ENCODE results near the gene PROS1. TPM values are rescaled to one million over a fixed set of nuclear protein-coding genes. Genes with fewer than 3 reads are reported as not detected.

Gene PROS1
- total RNA-seq, 2 experiments from 2014 or later = not detected

DNA sequence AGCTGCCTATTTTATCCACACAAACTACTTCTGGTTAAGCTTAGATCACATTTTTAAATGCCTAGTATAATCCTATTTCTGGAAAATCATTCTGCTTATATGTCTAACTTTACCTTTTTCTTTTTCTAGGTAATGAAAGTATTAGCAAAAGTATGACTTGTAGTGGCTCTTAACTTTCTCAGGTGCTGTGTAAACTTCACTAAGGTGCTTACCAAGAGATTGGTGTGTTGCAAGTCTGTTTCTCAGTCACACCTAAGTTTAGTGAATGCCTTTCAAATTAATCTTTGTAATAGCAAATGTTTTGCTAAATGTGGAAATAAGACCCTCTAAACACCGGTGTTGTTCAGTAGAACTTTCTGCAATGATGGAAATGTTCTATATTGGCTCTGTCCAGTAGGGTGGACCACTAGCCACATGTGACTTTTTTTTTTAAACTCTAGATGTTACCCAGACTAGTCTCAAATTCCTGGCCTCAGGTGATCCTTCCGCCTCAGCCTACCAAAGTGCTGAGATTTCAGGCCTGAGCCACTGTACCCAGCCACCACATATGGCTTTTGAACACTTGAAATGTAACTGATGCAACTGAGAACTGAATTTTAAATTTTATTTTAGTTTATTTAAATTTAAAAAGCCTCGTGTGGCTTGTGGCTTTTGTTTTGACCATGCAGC is 28.3 kb upstream of the PROS1 start:
- intact Hi-C loops (cut with DNase I, micrococcal nuclease) = loop anchor here in 1 of 2 experiments (10.0 kb wide), 1 partner anchor 243 kb away; no protein-coding TSS in a partner anchor
- ChIA-PET CTCF (no interaction called here), POLR2A (interaction anchor here (1.0 kb wide), 1 partner anchor 61 kb away, joined by 3 read pairs; the partner anchor contains the start of genes DHFR2 and NSUN3)
- Histone ChIP-seq H3K27me3 (ENCODE audit: control insufficient read depth in 1 of 2, insufficient read depth in 2 of 2, low read length in 2 of 2) (no peaks in the 10 kb centered on the region), H3K4me1 (ENCODE audit: insufficient read depth, low read length) (no peaks in the 10 kb centered on the region), H3K27ac (ENCODE audit: low read depth in 1 of 2, low read length in 2 of 2) (no peak overlapping the region), H3K9me3 (ENCODE audit: control insufficient read depth in 1 of 2, insufficient read depth in 1 of 2, low read length in 2 of 2) (no peaks in the 10 kb centered on the region), H3K36me3 (ENCODE audit: insufficient read depth, low read length) (no peaks in the 10 kb centered on the region), H3K4me3 (ENCODE audit: low read length) (no peak overlapping the region)
- H3K9me3 Mint-ChIP-seq = no peaks in the 10 kb centered on the region
- no peaks in the 10 kb centered on the region for H3K27me3 Mint-ChIP-seq
- DNase-seq (no peak), ATAC-seq (ENCODE audit: poor library complexity) (no peak)
- H3K27ac Mint-ChIP-seq = no peak overlapping the region
- H3K4me1 Mint-ChIP-seq (ENCODE audit: low read depth) = no peaks in the 10 kb centered on the region
- H3K36me3 Mint-ChIP-seq (ENCODE audit: low read depth) = no peaks in the 10 kb centered on the region
- H3K4me3 Mint-ChIP-seq = no peak overlapping the region
- TF ChIP-seq, protein P1, sequence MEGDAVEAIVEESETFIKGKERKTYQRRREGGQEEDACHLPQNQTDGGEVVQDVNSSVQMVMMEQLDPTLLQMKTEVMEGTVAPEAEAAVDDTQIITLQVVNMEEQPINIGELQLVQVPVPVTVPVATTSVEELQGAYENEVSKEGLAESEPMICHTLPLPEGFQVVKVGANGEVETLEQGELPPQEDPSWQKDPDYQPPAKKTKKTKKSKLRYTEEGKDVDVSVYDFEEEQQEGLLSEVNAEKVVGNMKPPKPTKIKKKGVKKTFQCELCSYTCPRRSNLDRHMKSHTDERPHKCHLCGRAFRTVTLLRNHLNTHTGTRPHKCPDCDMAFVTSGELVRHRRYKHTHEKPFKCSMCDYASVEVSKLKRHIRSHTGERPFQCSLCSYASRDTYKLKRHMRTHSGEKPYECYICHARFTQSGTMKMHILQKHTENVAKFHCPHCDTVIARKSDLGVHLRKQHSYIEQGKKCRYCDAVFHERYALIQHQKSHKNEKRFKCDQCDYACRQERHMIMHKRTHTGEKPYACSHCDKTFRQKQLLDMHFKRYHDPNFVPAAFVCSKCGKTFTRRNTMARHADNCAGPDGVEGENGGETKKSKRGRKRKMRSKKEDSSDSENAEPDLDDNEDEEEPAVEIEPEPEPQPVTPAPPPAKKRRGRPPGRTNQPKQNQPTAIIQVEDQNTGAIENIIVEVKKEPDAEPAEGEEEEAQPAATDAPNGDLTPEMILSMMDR (IDR thresholded peaks at IDR 0.05) = no peak

DNA sequence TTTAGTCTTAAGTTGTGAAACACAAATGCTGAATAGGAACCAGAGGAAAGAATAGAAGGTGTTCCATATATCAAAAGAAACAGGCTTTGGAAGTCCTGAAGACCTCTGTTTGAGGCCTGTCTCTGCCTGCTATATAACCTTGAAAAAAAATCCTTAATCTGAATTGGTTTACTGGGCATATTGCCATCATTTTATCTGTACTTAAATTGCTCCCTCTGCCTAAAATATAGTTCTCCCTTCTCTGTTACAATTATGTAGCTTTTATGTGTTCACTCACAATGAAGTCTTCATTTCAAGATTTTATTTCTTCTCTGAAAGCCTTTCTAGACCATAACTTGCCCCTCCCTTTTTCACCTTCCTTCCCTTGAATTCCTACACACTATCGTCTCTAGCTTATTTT is 27.5 kb upstream of the PROS1 start:
- intact Hi-C loops (cut with DNase I, micrococcal nuclease) = loop anchor here in 1 of 2 experiments (10.0 kb wide), 1 partner anchor 244 kb away; no protein-coding TSS in a partner anchor
- H3K4me1 ChIP-seq (ENCODE audit: insufficient read depth, low read length) = no peaks in the 10 kb centered on the region
- ChIA-PET POLR2A (interaction anchor here (1.0 kb wide), 1 partner anchor 62 kb away, joined by 3 read pairs; the partner anchor contains the start of genes DHFR2 and NSUN3), CTCF (interaction anchor here (1.6 kb wide), 1 partner anchor 36 kb away, joined by 3 read pairs; no protein-coding TSS in a partner anchor)
- Mint-ChIP-seq H3K27ac (no peak overlapping the region), H3K36me3 (ENCODE audit: low read depth) (no peaks in the 10 kb centered on the region), H3K27me3 (no peaks in the 10 kb centered on the region), H3K4me3 (no peak overlapping the region), H3K4me1 (ENCODE audit: low read depth) (no peaks in the 10 kb centered on the region), H3K9me3 (no peaks in the 10 kb centered on the region)
- no peaks in the 10 kb centered on the region for H3K27me3 ChIP-seq (ENCODE audit: control insufficient read depth in 1 of 2, insufficient read depth in 2 of 2, low read length in 2 of 2)
- TF ChIP-seq, protein P1 (IDR thresholded peaks at IDR 0.05) = no peak
- ATAC-seq (ENCODE audit: poor library complexity) (no peak), DNase-seq (no peak)
- H3K4me3 ChIP-seq (ENCODE audit: low read length) = no peak overlapping the region
- no peaks in the 10 kb centered on the region for H3K9me3 ChIP-seq (ENCODE audit: control insufficient read depth in 1 of 2, insufficient read depth in 1 of 2, low read length in 2 of 2)
- H3K36me3 ChIP-seq (ENCODE audit: insufficient read depth, low read length) = no peaks in the 10 kb centered on the region
- H3K27ac ChIP-seq (ENCODE audit: low read depth in 1 of 2, low read length in 2 of 2) = no peak overlapping the region

DNA sequence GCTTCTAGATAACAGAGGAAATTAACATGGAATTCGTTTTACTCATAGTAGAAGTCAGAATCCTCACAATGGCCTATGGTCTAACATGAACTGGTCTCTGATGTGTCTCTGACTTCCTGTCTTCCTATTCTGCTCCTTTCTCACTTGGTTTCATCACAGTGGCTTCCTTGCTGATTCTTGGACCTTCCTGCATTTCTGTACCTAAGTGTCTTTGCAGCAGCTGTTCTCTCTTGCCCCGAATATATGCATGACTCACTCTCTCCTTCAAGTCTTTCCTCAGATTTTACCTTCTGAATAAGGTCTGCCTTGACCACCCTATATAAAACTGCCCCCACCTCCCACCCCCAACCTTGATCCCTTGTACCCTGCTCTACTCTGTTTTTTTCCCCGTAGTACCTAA is 20.4 kb upstream of the PROS1 start:
- Mint-ChIP-seq H3K4me3 (no peak overlapping the region), H3K4me1 (ENCODE audit: low read depth) (no peaks in the 10 kb centered on the region), H3K36me3 (ENCODE audit: low read depth) (no peaks in the 10 kb centered on the region), H3K27me3 (no peaks in the 10 kb centered on the region), H3K27ac (no peak overlapping the region), H3K9me3 (no peaks in the 10 kb centered on the region)
- H3K36me3 ChIP-seq (ENCODE audit: insufficient read depth, low read length) = no peaks in the 10 kb centered on the region
- no peaks in the 10 kb centered on the region for H3K9me3 ChIP-seq (ENCODE audit: control insufficient read depth in 1 of 2, insufficient read depth in 1 of 2, low read length in 2 of 2)
- ChIA-PET POLR2A (interaction anchor here (1.1 kb wide), 1 partner anchor 69 kb away, joined by 3 read pairs; the partner anchor contains the start of genes DHFR2 and NSUN3), CTCF (no interaction called here)
- no peak overlapping the region for H3K27ac ChIP-seq (ENCODE audit: low read depth in 1 of 2, low read length in 2 of 2)
- TF ChIP-seq, protein P1 (IDR thresholded peaks at IDR 0.05) = no peak
- H3K27me3 ChIP-seq (ENCODE audit: control insufficient read depth in 1 of 2, insufficient read depth in 2 of 2, low read length in 2 of 2) = no peaks in the 10 kb centered on the region
- no peak overlapping the region for H3K4me3 ChIP-seq (ENCODE audit: low read length)
- DNase-seq (no peak), ATAC-seq (ENCODE audit: poor library complexity) (no peak)
- no peaks in the 10 kb centered on the region for H3K4me1 ChIP-seq (ENCODE audit: insufficient read depth, low read length)
- intact Hi-C loops (cut with DNase I, micrococcal nuclease) = no loop called here
